GM18520 (cell line): Measurements from ENCODE around the gene CD19.
"Not testable (repeated sequence)": the region's sequence is repeated elsewhere in the genome, so short reads cannot be mapped to it uniquely, and the experiment has no call there.

Experiments used
- ATAC-seq: cut with Tn5 transposase; IDR thresholded peaks from one replicate; pipeline ENCODE4 v1.9.1; 2021; ENCODE audit not compliant: unreplicated experiment

The CD19 gene

DNA sequence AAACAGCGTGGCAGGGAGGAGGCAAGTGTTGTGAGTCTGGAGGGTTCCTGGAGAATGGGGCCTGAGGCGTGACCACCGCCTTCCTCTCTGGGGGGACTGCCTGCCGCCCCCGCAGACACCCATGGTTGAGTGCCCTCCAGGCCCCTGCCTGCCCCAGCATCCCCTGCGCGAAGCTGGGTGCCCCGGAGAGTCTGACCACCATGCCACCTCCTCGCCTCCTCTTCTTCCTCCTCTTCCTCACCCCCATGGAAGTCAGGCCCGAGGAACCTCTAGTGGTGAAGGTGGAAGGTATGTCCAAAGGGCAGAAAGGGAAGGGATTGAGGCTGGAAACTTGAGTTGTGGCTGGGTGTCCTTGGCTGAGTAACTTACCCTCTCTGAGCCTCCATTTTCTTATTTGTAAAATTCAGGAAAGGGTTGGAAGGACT lies at the start of gene CD19:
CD19 (plus strand) TSS at position 171 of the 425 bp plus-strand sequence; CDS start at position 201, 30 bp downstream.
- ATAC-seq = no peak

DNA sequence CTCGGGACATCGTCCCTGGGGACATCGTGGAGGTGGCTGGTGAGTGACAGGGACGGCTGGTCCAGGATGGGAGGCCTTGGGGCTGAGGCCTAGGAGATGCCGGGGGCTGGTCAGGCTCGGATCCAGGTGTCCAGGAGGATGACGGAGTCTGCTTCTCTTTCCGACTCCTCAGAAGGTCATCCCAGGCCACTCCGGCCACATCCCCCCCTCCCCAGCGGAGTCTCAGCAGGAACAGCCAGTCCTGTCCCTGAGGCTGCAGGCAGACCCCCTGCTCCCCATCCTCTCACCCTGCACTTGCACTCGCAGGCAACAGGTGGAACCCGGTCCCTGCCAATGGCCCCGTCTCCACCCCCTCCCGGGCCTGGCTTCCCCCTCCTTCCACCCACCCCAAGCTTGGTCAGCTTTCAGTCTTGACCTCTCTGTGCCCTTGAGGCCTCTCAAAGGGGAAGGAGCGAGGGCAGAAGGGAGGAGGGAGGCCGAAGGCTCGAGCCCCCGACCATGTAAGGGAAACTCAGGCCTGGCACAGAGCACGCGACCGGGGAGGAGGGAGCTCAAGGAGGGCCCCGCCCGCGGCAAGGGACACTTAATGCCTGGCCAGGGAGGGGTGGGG lies 49.1 kb upstream of the CD19 start:
- ATAC-seq = no peak

DNA sequence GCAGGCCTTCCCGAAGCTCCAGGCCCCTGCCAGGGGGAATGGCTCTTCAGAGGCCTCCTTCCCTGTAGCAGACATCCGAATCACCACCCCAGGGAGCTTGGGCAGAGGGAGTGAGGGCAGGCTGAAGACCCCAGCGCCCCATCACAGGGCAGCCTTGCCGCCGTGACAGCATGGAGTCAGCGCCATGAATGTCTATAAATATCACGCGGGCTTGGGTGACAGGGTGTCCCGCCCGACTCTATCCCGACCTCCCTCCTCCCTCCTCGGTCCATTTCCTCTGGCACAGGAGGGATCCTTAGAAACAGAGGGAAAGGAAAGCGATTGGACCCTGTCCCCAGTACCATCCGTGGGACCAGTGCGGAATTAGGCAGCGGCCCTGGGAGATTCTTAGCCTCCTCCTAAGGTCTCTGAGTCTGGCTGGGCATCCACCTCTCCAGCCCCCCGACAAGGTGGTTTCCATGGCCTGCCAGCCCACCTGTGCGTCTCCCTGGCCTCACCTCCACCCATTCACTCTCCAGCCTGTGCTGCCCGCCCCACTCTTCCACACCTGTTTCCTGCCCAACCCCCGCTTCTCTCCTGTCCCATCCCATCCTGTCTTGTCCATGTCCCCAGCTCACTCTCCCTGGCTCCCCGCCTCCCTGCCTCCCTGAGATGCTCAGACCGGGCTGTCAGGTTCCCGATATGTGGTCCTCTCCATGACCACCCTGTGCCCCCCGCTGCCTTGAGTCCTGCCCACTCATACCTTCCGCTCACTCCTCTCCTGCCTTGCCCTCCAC lies 48.4 kb upstream of the CD19 start:
- ATAC-seq = no peak

DNA sequence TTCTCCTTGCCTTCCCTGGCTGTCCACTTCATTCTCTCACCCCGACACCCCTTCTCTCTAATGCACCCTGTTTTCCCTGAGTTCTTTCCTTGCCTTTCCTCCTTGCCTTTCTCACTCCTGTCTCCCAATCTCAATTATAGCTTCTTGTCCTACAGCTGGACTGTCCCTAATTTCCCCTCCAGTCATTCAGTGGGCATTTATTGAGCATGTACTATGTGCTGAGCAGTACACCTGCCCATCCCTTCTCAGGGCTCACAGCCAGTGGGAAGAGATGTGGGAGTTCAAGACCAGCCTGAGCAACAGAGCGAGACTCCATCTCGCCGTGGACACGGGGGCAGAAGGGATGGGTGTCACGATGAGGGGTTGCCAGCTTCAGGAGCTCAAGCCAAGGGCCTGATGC lies 47.7 kb upstream of the CD19 start:
- no peak for ATAC-seq

DNA sequence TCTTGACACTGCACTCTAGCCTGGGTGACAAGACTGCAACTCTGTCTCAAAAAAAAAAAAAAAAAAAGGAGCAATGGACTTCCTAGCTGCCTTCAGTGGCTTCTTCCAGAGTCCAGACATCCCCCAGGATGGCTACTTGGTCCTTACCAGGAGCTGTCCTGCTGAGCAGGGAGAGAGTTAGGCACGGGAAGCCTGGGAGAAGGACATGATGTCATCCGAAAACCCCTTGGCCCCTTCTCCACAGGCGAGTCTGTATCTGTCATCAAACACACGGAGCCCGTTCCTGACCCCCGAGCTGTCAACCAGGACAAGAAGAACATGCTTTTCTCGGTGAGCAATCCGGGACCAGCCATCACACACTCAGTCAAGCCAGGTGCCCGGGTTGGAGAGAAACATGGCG lies 44.8 kb upstream of the CD19 start:
- ATAC-seq = no peak

DNA sequence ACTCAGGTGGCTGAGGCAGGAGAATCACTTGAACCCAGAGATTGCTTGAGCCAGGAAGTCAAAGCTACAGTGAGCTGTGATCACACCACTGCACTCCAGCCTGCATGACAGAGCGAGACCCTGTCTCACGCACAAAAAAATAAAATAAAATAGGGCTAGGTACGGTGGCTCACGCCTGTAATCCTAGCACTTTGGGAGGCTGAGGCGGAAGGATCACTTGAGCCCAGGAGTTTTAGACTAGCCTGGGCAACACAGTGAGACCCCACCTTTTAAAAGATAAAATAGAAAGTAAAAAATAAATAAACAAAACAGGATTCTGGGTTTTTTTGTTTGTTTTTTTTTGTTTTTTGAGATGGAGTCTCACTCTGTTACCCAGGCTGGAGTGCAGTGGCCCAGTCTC lies 41.4 kb upstream of the CD19 start:
- not testable (repeated sequence) for ATAC-seq

DNA sequence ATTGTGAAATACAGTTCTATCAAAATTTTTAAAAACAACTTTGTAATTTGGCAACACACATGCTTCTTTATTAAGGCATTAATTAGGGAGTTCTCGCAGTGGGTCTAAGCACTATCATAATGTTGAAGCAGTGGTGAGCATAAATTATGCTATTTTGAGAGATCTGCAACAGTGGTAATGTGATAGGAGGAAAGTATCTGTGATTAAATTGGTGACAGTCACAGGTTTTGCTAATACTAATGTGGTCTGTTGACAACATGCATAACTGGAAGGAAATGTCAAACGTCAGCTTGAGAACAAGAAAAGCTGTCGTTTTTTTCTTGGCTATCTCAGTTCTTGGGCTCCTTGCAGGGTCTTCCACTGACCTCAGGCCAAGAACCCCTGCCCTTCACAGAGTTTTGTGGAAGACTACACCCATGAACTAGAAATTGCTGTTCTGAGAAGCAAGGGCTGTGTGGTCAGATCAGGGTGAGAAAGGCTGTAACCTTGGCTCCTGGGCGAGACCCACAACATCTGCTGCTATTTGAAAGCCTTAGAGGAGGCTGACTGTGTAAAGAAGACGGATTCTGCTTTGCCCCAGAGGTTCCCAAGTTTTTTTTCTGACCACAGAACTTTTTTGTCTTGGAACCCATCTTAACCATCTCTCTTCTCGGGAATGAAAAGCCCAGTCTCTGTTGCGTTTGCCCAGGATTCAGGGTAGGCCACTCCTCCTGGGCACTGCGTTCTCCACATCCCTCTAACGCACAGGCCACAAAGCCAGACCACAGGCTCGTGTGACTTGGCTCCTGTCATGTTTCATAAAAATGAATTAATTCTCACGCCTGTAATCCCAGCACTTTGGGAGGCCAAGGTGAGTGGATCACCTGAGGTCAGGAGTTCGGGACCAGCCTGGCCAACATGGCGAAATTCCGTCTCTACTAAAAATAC lies 39.5 kb upstream of the CD19 start:
- no peak for ATAC-seq

DNA sequence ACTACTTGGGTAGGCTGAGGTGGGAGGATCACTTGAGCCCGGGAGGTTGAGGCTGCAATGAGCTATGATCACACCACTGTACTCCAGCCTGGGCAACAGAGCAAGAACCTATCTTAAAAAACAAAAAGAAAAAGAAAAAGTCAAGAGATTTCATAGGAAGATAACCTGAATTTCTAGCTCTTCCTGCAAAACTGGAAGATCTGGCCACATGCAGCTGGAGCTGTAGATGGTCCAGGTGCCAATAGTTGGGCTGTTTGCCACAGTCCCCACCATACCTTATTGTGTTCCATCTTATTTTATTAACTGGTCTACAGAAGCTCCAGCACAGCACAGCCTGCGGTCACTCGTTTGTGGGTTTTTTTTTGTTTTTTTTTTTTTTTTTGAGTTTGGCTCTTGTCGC lies 38.5 kb upstream of the CD19 start:
- no peak for ATAC-seq

DNA sequence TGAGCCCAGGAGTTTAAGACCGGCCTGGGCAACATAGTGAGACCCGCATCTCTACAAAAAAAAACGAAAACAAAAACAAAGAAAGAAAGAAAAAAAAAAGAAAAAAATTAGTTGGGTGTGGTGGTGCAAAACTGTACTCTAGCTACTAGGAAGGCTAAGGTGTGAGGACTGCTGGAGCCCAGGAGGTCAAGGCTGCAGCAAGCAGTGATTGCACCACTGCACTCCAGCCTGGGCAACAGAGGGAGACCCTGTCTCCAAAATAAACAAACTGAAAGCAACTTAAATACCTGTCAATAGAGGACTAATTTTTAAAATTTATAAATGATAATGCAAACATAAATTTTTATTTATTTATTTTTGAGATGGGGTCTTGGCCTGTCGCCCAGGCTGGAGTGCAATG lies 36.2 kb upstream of the CD19 start:
- no peak for ATAC-seq

DNA sequence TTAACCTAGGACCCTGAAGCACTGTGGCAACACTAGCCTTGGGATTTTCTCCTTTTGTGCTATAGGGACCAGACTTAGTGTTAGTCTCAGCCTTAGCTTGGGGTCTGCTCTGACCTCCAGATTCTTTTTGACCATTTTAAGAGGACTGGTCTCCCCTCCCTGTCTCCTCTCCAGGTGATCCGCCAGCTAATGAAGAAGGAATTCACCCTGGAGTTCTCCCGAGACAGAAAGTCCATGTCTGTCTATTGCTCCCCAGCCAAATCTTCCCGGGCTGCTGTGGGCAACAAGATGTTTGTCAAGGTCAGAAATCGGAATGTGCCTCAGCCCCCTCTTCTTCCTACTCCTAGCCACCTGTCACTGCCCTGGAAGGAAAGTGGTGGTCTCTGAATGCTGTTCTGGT lies 33.9 kb upstream of the CD19 start:
- no peak for ATAC-seq

DNA sequence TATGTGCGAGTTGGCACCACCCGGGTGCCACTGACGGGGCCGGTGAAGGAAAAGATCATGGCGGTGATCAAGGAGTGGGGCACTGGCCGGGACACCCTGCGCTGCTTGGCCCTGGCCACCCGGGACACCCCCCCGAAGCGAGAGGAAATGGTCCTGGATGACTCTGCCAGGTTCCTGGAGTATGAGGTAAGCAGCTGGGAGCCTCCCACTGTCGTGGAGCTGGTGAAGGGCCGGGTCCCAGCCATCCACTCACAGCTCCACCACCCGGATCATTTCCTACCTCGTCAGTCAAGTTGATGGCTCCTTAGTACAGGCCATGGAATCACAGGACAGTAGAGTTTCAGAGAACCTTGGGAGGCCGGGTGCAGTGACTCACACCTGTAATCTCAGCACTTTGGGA lies 33.5 kb upstream of the CD19 start:
- no peak for ATAC-seq

DNA sequence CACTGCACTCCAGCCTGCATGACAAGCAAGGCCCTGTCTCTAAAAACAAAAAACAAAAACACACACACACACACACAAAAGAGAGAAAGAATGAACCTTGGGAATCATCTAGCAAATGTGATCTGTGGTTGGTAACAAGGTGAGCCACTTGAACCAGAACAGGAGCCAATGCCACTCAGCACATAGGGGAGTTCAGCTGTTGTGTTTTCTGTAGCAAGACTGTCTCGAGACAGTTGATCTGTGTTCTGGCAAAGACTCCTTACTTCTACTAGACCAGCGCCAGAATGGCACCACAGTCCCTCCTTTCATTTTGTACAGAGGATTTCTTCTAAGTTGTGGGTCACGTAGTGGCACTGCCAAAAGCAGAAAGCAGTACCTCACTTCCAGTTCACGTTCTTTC lies 32.8 kb upstream of the CD19 start:
- ATAC-seq = no peak

DNA sequence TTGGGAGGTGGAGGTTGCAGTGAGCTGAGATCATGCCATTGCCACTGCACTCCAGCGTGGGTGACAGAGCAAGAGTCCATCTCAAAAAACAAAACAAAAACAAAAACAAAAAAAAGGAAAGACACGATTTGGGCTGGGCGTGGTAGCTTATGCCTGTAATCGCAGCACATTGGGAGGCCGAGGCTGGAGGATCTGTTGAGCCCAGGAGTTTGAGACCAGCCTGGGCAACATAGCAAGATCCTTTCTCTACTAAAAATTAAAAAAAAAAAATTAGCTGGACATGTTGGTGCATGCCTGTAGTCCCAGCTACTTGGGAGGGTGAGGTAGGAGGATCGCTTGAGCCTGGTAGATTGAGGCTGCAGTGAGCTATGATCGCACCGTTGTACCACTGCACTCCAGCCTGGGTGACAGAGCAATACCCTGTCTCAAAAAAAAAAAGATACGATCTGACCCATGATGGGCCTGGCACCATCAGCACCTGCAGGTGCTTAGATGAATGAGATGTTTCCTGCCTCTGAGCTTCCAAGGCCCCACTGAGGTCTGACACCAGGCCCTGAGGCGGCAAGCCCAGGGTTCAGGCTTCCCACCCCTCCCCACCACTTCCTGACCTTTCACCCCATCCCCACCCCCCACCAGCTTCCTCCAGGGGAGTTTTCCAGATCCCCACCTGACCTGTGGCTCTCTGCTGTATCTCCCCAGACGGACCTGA lies 31.7 kb upstream of the CD19 start:
- ATAC-seq = no peak

DNA sequence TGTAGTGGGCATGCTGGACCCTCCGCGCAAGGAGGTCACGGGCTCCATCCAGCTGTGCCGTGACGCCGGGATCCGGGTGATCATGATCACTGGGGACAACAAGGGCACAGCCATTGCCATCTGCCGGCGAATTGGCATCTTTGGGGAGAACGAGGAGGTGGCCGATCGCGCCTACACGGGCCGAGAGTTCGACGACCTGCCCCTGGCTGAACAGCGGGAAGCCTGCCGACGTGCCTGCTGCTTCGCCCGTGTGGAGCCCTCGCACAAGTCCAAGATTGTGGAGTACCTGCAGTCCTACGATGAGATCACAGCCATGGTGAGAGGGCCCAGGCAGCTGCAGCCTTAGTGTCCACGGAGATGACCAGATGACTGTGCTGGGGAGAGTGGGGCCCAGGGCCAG lies 31.2 kb upstream of the CD19 start:
- no peak for ATAC-seq

DNA sequence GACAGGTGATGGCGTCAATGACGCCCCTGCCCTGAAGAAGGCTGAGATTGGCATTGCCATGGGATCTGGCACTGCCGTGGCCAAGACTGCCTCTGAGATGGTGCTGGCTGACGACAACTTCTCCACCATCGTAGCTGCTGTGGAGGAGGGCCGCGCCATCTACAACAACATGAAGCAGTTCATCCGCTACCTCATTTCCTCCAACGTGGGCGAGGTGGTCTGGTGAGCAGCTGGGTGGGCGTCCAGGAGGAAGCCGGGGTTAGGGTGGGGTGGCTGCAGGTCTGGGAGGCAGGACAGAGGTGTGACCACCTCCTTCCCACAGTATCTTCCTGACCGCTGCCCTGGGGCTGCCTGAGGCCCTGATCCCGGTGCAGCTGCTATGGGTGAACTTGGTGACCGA lies 29.9 kb upstream of the CD19 start:
- ATAC-seq = no peak

DNA sequence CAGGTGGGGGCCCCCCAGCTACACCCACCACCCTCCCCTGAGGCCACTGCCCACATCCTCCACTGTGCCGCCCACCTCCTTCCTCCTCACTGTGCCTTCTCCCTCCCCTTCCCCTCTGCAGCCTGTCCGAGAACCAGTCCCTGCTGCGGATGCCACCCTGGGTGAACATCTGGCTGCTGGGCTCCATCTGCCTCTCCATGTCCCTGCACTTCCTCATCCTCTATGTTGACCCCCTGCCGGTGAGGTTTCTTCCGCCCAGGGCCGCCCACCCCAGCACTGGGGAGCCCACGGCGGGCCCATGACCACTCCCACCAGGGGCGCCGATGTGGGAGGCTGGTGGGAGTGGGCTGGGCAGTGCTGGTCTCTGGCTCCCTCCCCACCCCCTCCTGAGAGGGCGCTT lies 28.9 kb upstream of the CD19 start:
- no peak for ATAC-seq

DNA sequence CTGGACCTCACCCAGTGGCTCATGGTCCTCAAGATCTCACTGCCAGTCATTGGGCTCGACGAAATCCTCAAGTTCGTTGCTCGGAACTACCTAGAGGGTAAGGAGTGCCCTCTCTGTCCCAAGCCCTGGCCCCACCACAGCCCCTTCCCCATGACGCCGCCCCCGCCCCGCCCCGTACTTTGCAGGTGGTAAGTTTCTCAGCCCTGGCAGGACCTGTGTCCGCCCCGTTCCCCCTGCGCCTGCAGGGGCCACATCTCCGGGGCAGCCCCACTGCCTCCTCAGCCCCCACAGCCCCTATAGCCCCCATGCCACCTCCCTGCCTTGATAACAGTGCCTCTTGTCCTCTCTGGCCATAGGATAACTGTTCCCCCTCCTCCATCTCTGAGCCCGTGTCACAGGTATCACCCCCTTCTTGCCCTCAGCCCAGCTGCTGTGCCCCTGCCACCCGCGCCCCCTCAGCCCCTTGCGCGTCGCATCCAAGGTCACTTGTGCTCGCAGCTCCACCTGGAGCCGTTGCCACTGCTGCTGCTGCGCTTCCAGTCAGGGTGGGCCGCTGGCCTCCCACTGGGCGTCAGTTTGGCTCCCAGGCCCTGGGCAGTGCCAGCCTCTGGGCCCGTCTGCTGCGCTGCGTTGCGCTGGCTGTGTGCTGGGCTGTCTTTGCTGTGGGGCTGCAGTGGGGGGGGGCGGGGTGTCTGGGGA lies 28.3 kb upstream of the CD19 start:
- no peak for ATAC-seq

DNA sequence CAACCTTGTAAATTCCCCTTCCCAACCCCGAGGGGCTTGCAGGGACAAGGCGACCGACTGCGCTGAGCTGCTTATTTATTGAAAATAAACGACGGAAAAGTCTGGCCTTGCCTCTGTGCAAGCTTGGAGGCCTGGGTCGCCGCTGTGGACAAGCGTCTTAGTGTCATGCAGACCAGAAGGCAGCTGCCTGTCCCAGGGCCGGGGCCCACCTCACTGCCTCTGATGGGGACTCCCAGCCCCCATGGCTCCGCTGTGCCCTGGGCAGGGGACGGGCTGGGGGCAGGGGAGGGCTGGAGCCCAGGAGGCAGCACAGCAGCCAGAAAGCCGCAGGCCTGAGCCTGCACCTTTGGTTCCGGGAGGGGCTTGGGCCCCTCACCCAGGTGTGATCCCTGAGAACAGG lies 27.4 kb upstream of the CD19 start:
- no peak for ATAC-seq

DNA sequence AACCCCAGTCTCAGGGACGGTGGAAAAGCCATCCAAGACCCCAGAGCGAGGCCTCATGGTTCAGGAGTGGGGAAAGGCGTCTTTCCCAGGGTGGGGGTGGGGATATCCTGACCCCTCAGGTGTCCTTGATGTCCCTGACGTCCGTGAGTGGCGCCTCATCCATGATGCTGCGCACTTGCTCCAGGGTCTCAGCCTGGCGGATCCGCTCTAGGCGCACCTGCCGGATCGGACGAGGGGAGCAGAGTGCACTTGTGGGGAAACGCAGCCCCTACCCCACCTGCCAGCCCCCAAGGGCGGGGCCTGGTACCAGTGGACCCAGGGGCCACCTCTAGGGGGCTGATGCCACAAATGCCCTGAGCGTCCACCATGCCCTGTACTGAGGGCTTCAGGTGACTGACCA lies 26.9 kb upstream of the CD19 start:
- no peak for ATAC-seq

DNA sequence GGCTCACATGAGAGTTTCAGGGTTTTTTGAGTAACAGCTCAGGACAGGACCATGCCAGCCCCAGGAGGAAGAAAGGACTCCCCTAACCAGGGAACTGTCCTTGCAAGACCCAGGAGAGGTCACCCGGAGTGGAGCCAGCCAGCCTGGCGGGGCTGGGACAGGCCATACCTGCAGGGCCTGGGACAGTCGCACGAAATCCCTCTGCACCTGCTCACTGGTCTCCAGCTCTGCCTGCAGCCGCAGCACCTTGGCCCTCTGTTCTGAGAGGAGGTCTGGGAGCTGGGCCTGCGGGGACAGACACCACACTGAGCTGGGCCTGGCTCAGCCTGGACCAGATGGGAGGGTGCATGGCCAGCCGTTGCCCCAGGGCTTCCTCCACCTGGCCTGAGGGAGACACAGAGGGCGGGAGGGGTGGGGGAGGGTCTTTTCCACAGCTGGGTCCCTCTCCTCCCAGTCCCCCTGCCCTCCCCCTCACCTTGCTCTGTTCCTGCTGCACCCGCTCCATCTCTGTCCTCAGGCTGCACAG lies 26.5 kb upstream of the CD19 start:
- ATAC-seq = no peak
